NCI-H345 treated with DMSO at 0.1 percent for 48 hours (cell line): Measurements from ENCODE around the gene TXNDC8.
"Not testable (repeated sequence)": the region's sequence is repeated elsewhere in the genome, so short reads cannot be mapped to it uniquely, and the experiment has no call there.

Experiments used
- DNase-seq: peaks from one replicate; lab custom pipeline; 2025; ENCODE audit not compliant: unreplicated experiment; lab: John Stamatoyannopoulos, UW

Gene TXNDC8

DNA sequence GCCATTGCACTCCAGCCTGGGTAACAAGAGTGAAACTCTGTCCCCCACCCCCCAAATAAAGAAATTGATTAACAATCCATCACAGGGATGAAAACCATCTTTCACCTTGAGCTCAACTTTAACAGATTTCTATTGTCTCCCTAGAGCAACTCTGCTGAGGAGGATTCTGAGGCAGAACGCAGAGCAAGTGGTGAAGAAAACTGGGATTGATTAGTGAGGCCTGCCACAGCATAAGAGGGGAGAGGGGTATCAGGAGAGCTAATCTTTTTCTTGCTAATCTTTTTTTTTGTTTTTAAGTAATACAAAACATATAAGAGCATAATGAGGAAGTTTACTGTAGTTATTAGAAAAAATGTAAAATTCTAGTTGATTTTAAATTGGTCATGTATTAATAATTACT lies 8.9 kb downstream of the TXNDC8 start:
- DNase-seq = no peak

DNA sequence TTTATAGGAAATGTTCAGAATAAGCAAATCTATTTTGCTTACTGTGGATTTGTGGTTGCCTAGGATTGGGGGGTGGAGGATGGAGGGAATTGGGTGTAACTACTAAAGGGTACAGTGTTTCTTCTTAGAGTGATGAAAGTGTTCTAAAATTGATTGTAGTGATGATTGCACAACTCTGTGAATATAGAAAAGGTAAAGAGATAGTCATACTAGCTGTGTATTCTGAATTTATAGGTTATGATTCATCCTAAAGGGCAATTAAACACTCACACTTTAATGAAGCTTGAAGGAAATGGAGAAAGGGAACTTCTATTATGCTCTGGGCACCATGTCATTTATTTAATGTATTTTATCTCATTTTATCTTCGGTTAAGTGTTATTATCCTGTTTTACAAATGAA lies 9.9 kb downstream of the TXNDC8 start:
- no peak for DNase-seq

DNA sequence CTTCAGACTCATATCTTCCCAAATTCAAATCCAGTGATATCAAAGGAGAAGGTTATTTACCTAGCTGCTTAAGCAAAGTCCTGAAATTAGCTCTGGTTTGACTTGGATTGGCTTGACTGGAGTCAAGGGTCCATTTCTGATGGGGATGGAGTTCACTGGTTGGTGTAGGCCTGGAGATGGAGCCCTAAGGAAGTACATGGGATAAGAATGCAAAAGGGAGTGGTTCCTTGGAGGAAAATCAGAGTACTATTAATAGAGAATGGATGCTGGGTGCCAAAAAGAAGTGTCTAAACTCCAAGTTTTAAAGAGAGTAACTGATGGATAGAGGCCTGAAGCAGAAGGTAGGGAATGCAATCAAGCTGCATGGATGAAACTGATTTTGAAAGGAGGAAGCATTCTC lies 13.8 kb downstream of the TXNDC8 start:
- DNase-seq = no peak

DNA sequence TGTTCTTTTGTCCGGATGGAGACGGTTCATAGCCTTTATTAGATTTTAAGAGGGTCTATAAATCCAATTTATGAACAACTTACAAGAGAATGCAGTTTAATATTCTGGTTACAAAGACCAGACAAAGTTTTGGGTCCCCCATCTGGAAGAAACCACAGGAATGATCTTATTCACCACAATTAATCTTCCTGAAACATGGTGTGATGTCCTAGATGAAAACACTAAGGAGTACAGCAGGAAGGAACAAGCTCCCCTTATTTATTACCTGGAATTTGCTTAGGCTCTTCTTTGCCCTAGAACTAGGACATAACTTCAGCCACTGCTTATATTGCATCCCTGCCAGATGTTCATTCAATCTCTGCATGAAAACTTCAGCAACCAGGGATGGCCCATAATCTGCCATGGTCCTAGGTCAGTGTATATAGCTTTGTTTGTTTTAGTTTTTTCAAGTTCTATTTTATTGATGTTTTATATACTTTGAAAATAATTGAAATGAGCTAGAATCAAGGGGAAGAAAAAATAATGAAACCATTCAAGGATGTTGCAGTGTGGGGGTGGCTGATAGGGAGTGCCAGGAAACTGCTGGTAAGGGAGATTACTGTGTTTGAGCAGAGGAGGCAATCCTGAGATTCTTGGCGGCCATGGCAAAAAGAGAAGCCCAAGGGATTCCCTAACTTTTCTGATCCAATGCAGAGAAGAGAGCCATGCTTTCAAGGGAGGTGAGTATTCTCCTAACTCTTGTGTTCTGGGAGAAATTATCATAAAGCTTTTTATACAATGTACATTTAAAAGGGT lies 16.8 kb downstream of the TXNDC8 start:
- no peak for DNase-seq

DNA sequence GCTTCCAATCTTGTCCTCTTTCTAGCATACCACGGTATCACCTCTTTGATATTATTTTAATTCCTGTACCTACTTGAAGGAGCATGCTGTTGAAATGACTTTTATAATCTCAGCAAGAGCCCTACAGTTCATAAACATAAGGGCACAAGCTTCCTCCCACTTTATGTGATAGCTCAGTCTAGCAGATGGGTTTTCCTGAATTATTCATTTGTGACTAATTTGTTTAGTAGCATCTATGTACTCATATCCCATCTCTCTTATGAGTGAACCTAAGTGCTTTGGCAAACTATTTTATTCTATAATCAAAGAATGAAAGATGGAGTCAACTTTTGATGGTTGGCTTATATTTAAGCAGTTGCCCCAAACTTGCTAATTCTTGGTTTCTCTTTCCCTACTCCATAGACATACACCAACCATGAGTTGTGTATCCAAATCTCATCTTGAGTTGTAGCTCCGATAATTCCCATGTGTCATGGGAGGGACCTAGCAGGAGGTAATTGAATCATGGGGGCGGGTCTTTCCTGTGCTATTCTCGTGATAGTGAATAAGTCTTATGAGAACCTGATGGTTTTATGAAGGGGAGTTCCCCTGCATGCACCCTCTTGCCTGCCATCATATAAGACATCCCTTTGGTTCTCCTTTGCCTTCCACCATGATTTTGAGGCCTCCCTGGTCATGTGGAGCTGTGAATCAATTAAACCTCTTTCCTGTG lies 17.7 kb downstream of the TXNDC8 start:
- DNase-seq = no peak

DNA sequence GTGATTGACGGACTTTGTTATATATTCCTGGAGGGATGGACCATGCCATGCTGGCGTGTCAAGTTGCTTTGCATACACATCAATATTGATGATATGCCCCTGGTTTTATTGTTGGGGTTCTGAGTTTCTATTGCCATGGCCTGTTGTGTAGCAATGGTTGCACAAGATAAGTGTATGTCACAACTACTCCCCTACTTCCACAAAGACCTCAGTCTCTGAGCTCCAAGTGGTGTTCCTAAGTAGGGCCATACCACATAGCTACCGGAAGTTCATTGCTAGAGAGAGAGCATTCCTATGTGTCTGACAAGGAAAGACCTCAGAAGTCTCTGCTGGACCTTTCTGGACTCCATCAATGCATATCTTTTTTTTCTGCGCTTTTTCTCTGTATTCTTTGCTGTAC lies 19.8 kb downstream of the TXNDC8 start:
- DNase-seq = no peak

DNA sequence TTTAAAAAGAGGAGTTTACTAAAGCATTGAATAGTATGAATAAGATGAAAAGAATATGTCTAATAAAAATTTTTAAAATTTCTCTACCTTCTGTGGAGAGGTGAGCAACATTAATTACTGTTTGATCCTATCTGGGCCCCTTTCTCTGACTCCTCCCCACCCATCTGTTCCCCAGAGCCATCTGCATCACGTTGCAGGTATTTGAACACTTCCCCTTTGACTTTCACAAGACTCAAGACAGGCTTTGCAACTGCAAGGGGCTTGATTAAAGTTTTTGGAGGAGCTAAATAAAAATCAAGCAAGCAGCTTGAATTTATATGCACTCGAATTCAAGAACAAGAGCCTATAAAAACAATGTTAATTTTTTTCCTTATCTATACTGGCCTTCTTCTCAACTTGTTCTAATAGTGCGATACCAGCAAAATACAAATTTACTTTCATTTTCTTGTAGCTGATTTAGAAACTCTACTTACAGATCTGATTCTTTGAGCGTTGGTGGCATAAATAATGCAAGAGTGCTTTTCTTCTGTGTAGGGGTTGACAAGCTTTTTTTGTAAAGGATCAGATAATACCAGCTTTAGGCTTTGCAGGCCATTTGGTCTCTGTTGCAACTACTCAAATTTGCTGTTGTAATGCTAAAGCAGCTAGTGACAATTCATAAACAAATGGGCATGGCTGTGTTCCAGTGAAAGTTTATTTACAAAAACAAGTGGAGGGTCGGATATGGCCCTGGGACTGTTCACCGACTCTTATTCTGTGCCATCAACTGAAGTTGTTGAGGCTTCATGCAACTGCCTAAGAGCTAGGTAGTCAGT lies 21.2 kb downstream of the TXNDC8 start:
- DNase-seq = no peak

DNA sequence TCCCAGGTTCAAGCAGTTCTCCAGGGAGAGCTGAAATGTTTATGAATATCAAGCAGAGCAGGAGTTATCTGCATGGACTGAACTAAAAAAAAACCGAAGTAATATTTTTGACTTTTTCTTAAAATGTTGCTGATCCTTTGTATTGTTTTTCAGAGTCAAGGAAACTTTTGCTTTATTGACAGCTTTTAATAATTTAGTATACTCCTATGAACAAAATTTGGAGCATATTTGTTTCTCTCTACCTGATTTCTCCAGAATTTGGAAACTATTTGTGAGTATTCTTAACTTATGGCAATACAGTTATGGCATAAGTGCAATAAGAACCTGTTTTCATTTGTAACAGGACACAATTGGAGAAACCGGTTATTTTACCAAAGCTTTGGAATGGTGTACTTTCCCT lies 25.7 kb downstream of the TXNDC8 start:
- DNase-seq = not testable (repeated sequence)

DNA sequence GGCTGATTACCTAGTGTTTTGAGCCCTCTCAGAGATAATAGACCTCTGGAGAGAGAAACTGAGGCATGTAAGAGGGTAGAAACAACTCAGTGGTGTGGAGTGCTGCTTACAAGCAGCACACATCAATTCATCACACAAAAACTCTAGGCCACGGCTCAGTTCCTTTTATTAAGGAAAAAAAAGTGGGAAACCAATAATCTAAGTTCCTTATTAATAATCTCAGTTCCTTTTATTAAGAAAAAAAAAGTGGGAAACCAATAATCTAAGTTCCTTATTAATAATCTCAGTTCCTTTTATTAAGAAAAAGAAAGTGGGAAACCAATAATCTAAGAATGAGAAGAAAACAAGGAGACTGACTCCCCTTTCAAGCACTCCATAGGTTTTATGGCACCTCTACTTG lies 28.0 kb downstream of the TXNDC8 start:
- DNase-seq = no peak

DNA sequence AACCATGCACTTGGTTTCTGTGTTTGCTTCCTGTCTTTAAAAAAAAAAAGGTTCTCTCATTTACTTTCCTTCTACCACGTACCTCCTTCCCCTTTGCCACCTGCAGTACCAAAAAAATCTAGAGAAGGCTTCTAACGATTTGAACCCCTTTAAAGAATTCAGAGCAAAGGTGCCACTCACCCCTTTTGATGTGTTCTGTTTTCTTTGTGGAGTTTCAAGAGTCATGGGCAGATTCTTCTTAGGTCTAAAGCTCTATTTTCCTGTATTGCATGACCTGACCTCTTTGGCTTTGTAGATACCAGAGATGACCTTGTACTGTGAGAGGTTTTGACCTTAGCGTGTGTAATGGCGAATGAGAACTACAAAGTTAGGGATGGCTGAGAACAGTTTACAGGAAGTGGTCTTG lies 29.0 kb downstream of the TXNDC8 start:
- no peak for DNase-seq

DNA sequence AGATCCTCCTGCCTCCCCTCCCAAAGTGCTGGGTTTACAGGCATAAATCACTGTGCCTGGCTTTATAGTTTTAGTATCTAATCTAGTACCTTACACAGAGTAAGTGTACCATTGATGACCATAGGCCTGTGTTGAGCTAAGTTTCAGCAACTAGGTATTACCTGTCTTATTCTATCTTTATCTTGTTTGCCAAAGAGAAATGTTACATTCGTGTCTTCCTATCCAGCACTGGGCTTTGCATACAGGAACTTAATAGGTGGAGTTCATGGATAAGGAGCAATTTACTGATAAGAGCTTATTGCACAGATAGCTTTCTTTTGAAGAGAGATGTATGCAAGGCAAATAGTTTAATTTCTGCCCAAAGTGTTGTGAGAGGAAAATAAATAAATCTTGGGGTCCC lies 30.5 kb downstream of the TXNDC8 start:
- no peak for DNase-seq

DNA sequence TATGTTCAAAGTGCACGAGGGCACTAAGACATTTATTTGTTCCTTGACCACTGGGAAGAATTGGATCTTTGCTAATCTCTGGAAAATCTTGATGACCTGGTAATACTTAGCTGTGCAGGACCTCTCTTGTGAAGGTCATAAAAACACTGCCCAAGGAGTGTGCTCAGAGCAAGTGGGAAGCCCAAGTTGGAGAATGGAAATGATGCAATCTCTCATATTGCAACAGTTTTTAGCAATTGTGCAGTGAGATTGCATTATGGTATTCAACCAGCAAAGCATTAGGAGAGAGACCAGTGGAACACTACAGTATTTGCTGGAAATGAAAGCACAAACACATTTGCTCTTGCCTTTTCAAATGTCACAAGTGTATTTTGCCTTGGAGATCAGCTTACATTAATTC lies 34.5 kb downstream of the TXNDC8 start:
- DNase-seq = no peak

DNA sequence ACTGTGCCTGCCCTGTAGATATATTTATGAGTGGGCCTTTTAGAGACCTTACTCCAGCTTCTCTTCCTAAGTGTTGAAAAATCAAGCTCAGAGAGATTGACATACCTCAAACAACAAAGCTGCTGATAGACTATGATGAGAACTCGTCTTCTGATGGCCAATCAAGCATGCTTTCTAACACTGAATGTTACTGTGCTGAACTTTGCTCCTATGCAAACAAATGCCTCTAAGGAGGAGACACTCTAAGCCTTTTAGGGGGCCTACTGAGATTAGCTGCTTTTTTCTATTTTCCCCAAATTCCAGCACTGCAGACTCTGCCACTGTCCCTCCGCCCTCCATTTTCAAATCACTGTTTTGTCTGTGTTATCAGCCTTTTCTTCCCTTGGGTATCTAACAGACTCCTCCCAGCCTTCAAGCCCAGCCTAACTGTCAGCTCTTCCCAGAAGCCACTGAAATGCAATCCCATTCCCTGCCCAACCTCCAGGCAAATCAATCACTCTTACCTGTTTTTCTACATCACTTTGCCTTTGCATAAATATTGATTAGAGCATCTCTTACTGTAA lies 39.5 kb downstream of the TXNDC8 start:
- no peak for DNase-seq

DNA sequence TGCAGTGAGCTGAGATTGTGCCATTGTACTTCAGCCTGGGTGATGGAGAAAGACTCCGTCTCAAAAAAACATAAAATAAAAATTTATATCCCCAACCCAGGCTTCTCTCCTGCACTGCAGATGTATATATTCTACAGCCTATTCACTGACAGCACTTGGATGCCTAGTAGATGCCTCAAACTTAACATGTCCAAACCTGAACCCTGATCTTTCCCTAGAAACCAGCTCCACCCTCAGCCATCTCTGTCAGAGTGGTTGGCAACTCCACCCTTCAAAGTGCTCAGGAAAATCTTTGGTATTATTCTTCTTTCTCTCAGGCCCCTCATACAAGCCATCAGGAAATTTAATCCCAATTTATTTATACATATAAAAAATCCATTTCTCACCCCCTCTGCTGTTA lies 44.4 kb downstream of the TXNDC8 start:
- no peak for DNase-seq

DNA sequence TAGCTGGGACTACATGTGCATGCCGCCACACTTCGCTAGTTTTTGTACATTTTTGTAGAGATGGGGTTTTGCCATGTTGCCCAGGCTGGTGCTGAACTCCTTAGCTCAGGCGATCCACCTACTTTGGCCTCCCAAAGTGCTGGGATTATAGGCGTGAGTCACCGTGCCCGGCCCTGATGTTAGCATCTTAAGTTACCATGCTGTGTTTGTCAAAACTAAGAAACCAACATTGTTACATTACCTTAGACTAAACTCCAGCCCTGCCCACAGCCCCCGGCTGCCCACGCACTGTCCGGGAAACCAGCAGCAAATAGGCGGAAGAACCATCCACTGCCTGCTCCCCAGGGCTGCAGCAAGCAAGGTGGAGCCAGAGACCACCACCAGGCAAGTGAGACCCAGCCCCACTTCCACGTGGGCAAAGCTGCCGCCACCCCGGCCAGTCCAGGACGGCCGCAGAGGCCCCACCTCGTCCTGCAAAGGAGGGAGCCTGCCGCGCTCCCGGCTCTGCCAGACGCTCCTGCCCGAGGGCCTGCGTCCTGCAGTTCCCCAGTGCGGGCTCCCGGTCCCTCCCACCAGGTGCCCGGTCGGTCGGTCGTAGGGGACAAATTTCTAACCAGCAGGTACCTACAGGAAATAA lies 45.6 kb downstream of the TXNDC8 start:
- DNase-seq = no peak

DNA sequence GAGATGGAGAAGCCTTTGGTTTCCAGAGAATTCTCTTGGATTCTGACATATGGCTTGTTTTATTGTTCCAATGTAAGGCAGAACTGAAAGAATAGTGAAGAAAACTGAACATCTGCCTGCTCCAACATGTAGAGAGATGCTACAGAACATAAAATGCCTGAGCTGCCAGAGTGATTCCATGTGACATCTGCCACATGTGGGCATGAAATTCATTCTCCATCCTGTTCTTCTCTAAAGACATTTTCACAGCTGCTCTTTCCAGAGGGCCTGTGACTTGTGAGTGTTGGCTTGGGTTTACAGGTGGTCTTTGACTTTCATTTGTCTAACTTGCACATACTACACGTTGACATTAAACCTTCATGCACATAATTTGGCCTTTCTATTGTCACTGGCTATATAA lies 47.7 kb downstream of the TXNDC8 start:
- no peak for DNase-seq

DNA sequence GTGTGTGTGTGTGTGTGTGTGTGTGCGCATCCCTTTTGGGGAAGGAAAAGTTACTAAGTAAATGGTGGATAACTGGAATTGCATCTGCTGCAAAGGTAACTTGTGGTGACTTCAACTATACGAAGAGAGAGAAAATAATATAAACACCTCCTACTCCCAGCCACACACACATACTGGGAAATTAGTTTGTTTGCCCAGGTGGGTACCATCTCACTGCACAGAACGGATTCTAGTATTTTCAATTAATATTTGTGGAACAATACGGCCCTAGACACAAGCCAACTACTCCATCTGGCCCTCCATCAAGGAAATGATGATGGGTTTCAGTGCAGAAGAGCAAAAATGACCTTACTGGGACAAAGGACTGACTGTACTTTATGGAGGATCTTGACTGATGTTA lies 49.2 kb downstream of the TXNDC8 start:
- DNase-seq = no peak

DNA sequence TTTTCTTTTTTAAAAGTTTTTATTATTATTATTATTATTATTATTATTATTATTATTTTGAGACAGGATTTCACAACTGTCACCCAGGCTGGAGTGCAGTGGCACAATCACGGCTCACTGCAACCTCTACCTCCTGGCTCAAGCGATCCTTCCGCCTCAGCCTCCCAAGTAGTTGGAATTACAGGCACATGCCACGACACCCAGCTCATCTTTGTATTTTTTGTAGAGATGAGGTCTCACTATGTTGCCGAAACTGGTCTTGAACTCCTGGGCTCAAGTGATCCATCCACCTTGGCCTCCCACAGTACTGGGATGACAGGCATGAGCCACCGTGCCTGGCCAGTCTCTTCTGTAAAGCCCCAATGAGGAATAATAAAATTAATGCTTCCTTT lies 50.4 kb downstream of the TXNDC8 start:
- DNase-seq = no peak

DNA sequence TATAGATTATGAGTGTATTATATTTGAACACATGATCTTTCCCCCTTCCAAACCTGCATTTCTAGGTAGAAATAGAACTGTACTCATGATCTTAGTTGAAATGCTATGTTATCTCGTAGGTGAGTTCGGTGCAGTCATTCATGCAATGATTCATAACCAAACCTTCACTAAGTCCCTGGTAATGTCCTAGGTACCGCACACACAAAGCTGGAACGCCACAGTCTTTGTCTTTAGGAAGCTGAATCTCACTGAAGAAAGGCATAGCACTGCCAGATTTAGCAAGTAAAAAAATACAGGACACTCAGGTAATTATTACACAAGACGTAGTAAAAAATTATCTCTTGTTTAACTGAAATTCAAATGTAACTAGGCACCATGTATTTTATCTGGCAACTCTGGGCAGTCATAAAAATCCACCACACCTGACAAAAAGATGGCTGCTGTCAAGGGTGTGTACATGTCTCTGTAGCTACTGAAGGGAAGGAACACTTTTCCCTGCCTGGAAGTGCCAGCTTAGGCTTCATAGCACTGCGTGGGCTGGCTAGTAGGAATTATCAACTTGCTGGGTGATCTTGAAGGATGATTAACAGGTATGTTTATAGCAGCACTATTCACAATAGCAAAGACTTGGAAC lies 53.3 kb downstream of the TXNDC8 start:
- no peak for DNase-seq

DNA sequence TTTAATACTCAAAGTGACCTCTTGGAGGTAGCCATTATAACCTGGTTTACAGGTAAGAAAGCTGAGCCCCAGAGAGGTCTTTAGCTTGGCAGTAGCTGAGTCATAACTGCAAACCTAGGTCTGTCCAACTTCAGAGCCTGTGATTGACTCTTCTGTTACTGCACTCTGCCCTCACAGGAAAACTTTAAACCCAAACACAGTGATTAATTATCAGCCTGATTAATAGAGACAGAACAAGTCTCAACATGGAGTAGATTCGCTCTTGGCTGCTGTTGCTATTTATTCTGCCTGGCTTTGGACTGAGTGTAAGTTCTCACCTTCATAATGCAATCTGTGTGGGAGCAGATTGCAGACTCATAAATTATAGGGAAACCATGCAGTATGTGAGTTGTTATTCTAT lies 53.9 kb downstream of the TXNDC8 start:
- no peak for DNase-seq

DNA sequence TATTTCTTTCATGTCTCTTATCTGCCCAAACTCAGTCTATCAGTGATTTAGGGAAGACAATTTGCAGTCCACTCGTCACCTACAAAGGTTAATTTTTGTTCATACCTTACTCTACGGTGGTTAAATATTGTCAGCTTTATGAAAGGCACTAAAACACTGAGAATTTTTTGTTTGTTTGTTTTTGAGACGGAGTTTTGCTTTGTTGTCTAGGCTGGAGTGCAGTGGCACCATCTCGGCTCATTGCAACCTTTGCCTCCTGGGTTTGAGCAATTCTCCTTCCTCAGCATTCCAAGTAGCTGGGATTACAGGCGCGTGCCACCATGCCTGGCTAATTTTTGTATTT lies 55.0 kb downstream of the TXNDC8 start:
- no peak for DNase-seq
